Suprapubic skin (tissue), 4 donors: ENCODE measurements around the gene CAMTA1.

Source experiments
- EP300 ChIP-seq: sonication (generic); formaldehyde crosslinking; IDR thresholded peaks from one replicate; pipeline ENCODE4 v1.6.1; 2017; ENCODE audit warnings: antibody characterized with exemption
- POLR2A ChIP-seq, 2 donors: fragments of 450-650 bp; IDR thresholded peaks; one replicate each; pipeline ENCODE4 v1.6.1; 2017; ENCODE audit warnings: antibody characterized with exemption in 2 of 2, mild to moderate bottlenecking in 2 of 2, moderate library complexity in 2 of 2
- POLR2AphosphoS5 ChIP-seq, 3 donors: sonication (generic); formaldehyde crosslinking; IDR thresholded peaks; one replicate each; pipeline ENCODE4 v1.6.1; 2017; ENCODE audit warnings: antibody characterized with exemption in 3 of 3

DNA sequence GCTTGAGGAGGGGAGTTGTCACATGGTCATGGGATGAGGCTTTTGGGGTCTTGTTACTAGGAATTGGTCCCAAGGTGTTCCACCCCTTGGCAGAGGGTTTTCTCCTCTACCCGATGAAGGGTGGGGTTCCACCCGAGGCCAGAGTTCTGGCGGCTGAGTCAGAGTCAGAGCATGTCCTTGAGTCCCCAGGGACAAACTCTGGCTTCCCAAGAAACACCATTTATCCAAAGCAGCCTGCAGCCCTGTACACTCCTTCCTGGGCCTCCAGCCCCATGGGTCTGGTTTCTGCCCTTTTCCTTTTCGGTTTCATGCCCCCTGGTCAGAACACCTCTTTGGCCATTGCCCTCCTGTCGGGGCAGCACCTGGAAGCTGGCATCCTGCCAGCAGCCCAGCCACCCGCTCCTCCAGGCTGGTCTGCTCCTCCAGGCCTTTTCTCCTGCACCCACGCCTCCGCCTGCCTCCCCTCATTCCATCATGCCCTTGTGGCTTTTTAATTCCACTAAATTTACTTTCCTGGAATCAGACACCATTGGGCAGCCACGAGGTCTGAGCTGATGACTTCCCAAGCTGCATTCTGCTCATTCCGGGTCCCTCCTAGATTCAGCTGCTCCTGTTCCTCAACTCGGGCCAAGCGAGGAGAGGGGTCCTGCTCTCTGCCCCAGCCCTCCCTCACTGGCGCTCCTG, 684.1 kb downstream of the CAMTA1 start:
- TF ChIP-seq POLR2AphosphoS5 (IDR thresholded peaks at IDR 0.05) (no peak), EP300 (no peak), POLR2A (IDR thresholded peaks at IDR 0.05) (no peak)
